Measurements from ENCODE around the gene ASB11. TPM values are rescaled to one million over a fixed set of nuclear protein-coding genes. Genes with fewer than 3 reads are reported as not detected.

Gene ASB11
- total RNA-seq, 1 experiment from 2014 or later, result not detected

DNA sequence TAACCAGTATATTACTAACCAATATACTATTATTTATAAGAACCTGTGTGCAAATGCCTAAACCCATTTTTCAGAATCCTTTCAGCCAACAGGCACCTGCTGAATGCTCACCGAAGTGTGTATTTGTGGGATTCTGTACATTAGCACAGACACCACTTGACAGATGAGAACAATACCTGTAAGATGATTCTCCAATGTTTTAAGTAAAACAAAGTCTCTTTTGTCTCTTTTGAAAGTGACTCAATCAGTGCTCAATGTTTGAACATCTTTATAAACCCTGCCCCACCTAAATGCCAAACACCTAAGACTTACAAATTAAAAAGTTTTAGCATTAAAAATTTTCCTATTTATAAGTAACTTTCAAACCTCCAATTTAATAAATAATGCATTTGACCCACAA lies 46.3 kb downstream of the ASB11 start:
- Histone ChIP-seq H3F3A (ENCODE audit: low read length, unreplicated experiment) (no peaks in the 10 kb centered on the region), H3K4me1 (ENCODE audit: insufficient read depth, low read length) (peaks cover 28% of the 10 kb centered on the region), H3K4me2 (ENCODE audit: low read length) (peak overlapping the region; percentile 82), H3K9ac (ENCODE audit: low read length) (peak overlapping the region; percentile 88), H4K20me1 (ENCODE audit: low read length) (no peaks in the 10 kb centered on the region), H3K27me3 (ENCODE audit: low read length) (no peaks in the 10 kb centered on the region), H3K9me3 (ENCODE audit: low read length) (no peaks in the 10 kb centered on the region), H3K79me2 (ENCODE audit: low read length) (no peaks in the 10 kb centered on the region), H2AFZ (ENCODE audit: low read length) (peak overlapping the region; percentile 63), H3K4me3 (ENCODE audit: low read length) (peak overlapping the region; percentile 70), H3K27ac (ENCODE audit: low read length) (peak overlapping the region; percentile 100), H3K36me3 (ENCODE audit: low read depth, low read length) (no peaks in the 10 kb centered on the region), H3K9me2 (replicated peaks; ENCODE audit: low read length) (no peaks in the 10 kb centered on the region)
- intact Hi-C loops (cut with micrococcal nuclease), result loop anchor here (1.0 to 2.0 kb wide), 2 partner anchors 24 to 66 kb away; partner anchors contain the start of gene PIGA
- peak; percentile 70 for DNase-seq
- ChIA-PET CTCF (no interaction called here), POLR2A (ENCODE audit: unreplicated experiment) (interaction anchor here (0.7 kb wide), 1 partner anchor 1044 kb away, joined by 3 read pairs; no protein-coding TSS in a partner anchor)
- no TSS peak for BruUV-seq (replicated peaks)
- ATAC-seq, result peak; percentile 52
- no peak for TF ChIP-seq EZH2phosphoT487 (IDR thresholded peaks at IDR 0.05; ENCODE audit: borderline replicate concordance, low read length)
- TF ChIP-seq EZH2 (IDR thresholded peaks at IDR 0.05; ENCODE audit: low read length, unreplicated experiment), result no peak
- TF ChIP-seq, protein P1, sequence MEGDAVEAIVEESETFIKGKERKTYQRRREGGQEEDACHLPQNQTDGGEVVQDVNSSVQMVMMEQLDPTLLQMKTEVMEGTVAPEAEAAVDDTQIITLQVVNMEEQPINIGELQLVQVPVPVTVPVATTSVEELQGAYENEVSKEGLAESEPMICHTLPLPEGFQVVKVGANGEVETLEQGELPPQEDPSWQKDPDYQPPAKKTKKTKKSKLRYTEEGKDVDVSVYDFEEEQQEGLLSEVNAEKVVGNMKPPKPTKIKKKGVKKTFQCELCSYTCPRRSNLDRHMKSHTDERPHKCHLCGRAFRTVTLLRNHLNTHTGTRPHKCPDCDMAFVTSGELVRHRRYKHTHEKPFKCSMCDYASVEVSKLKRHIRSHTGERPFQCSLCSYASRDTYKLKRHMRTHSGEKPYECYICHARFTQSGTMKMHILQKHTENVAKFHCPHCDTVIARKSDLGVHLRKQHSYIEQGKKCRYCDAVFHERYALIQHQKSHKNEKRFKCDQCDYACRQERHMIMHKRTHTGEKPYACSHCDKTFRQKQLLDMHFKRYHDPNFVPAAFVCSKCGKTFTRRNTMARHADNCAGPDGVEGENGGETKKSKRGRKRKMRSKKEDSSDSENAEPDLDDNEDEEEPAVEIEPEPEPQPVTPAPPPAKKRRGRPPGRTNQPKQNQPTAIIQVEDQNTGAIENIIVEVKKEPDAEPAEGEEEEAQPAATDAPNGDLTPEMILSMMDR (conservative IDR thresholded peaks at IDR 0.05; ENCODE audit: low read depth, low read length), result no peak

DNA sequence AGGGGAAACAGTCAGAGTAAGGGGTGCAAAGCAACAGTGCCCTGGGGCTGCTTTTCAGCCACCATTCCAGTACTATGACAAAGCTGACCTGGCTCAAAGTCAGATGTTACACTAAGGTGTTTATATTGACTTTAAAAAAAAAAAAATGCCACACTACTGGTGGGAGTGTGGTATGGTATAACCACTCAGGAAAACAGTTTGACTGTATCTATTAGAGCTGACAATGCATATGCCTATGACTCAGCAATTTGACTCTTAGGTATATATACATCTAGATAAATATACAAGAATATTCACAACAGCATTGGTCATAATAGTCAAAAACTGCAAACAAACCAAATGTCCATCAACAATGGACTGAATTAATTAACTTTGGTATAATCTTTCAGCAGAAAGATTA lies 60.6 kb downstream of the ASB11 start:
- H3K4me3 ChIP-seq (ENCODE audit: low read length), result no peak overlapping the region
- ATAC-seq, result peak; percentile 65
- TF ChIP-seq, protein P1 (conservative IDR thresholded peaks at IDR 0.05; ENCODE audit: low read depth, low read length), result no peak
- TF ChIP-seq EZH2 (IDR thresholded peaks at IDR 0.05; ENCODE audit: low read length, unreplicated experiment) (no peak), EZH2phosphoT487 (IDR thresholded peaks at IDR 0.05; ENCODE audit: borderline replicate concordance, low read length) (no peak)
- intact Hi-C loops (cut with micrococcal nuclease), result no loop called here
- H3K79me2 ChIP-seq (ENCODE audit: low read length), result no peaks in the 10 kb centered on the region
- peak; percentile 56 for DNase-seq
- no peaks in the 10 kb centered on the region for H3K27me3 ChIP-seq (ENCODE audit: low read length)
- CTCF ChIA-PET, result no interaction called here
- peaks cover 10% of the 10 kb centered on the region for H3K4me1 ChIP-seq (ENCODE audit: insufficient read depth, low read length)
- no peak overlapping the region for H3K9ac ChIP-seq (ENCODE audit: low read length)
- H4K20me1 ChIP-seq (ENCODE audit: low read length), result no peaks in the 10 kb centered on the region
- no peak overlapping the region for H3K4me2 ChIP-seq (ENCODE audit: low read length)
- H3K36me3 ChIP-seq (ENCODE audit: low read depth, low read length), result no peaks in the 10 kb centered on the region
- BruUV-seq (replicated peaks), result no TSS peak
- H3K9me2 ChIP-seq (replicated peaks; ENCODE audit: low read length), result no peaks in the 10 kb centered on the region
- POLR2A ChIA-PET (ENCODE audit: unreplicated experiment), result no interaction called here
- no peaks in the 10 kb centered on the region for H3K9me3 ChIP-seq (ENCODE audit: low read length)
- H2AFZ ChIP-seq (ENCODE audit: low read length), result no peak overlapping the region
- H3K27ac ChIP-seq (ENCODE audit: low read length), result peak overlapping the region; percentile 29
- H3F3A ChIP-seq (ENCODE audit: low read length, unreplicated experiment), result no peaks in the 10 kb centered on the region

DNA sequence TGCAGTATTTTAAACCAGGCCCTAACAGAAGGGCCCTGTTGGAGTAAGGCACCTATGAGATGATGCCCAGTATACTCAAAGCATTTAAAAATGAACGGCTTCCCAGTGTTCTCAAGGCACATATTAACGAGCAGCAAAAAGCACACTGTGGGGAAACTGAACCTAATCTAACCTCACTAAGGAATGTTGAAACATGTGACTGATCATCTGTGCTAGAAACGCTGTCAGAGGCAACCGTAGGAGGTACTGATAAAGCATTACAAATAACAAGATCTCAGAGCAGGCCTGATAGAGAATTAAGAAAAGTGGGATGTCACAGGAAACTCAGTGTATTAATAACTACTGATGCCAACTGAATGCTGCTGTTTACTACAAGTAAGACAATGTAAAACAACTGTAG lies 69.5 kb downstream of the ASB11 start:
- Histone ChIP-seq H3K9ac (ENCODE audit: low read length) (no peak overlapping the region), H3K79me2 (ENCODE audit: low read length) (no peaks in the 10 kb centered on the region), H3K9me3 (ENCODE audit: low read length) (no peaks in the 10 kb centered on the region), H3K9me2 (replicated peaks; ENCODE audit: low read length) (no peaks in the 10 kb centered on the region), H3K27ac (ENCODE audit: low read length) (no peak overlapping the region), H3K4me2 (ENCODE audit: low read length) (no peak overlapping the region), H4K20me1 (ENCODE audit: low read length) (no peaks in the 10 kb centered on the region), H3K27me3 (ENCODE audit: low read length) (no peaks in the 10 kb centered on the region), H3K4me1 (ENCODE audit: insufficient read depth, low read length) (no peaks in the 10 kb centered on the region), H3F3A (ENCODE audit: low read length, unreplicated experiment) (no peaks in the 10 kb centered on the region), H2AFZ (ENCODE audit: low read length) (no peak overlapping the region), H3K4me3 (ENCODE audit: low read length) (no peak overlapping the region), H3K36me3 (ENCODE audit: low read depth, low read length) (no peaks in the 10 kb centered on the region)
- ChIA-PET CTCF (no interaction called here), POLR2A (ENCODE audit: unreplicated experiment) (no interaction called here)
- ATAC-seq (no peak), DNase-seq (no peak)
- TF ChIP-seq EZH2phosphoT487 (IDR thresholded peaks at IDR 0.05; ENCODE audit: borderline replicate concordance, low read length), result no peak
- TF ChIP-seq, protein P1 (conservative IDR thresholded peaks at IDR 0.05; ENCODE audit: low read depth, low read length), result no peak
- no peak for TF ChIP-seq EZH2 (IDR thresholded peaks at IDR 0.05; ENCODE audit: low read length, unreplicated experiment)
- intact Hi-C loops (cut with micrococcal nuclease), result no loop called here
- no TSS peak for BruUV-seq (replicated peaks)
